Brain microvascular endothelial cell (primary cell): ENCODE results near the gene PHF5A.

Source experiments
- DNase-seq: peaks from one replicate; pipeline ENCODE4 v3.0.0-alpha.2; 2020
- H3K27ac ChIP-seq: fragments of 250-450 bp; sonication (Bioruptor Pico); 2 replicates; pipeline ENCODE4 v1.5.1; 2020; ENCODE audit warnings: mild to moderate bottlenecking, moderate library complexity
- H3K27me3 ChIP-seq: fragments of 250-450 bp; sonication (Bioruptor Pico); replicated peaks from 2 replicates; pipeline ENCODE4 v1.5.1; 2020; ENCODE audit warnings: mild to moderate bottlenecking
- H3K36me3 ChIP-seq: fragments of 250-450 bp; sonication (Bioruptor Pico); replicated peaks from 2 replicates; pipeline ENCODE4 v1.5.1; 2020; ENCODE audit warnings: mild to moderate bottlenecking
- H3K4me3 ChIP-seq: 2 replicates; pipeline ENCODE4 v1.5.1; 2011; ENCODE audit warnings: low read depth, mild to moderate bottlenecking, control low read depth, low read length, moderate library complexity
- CTCF ChIP-seq: IDR thresholded peaks from 2 replicates; pipeline ENCODE4 v1.5.1; 2011; ENCODE audit warnings: low read depth, mild to moderate bottlenecking, moderate library complexity, low read length, control low read depth, inconsistent platforms; ENCODE audit errors: missing control alignments
- in situ Hi-C: cut with HindIII; loops from 2 replicates; pipeline ENCODE4 v1.10.0; 2017; ENCODE audit warnings: low sequenced_read_pairs, low pct_ligation_motif_present

Gene PHF5A

GRCh38 chr22:41429951-41430332 is 38.5 kb downstream of the PHF5A start:
- Histone ChIP-seq H3K27ac (no peak overlapping the region), H3K27me3 (no peaks in the 10 kb centered on the region), H3K4me3 (no peak overlapping the region), H3K36me3 (peaks cover 17% of the 10 kb centered on the region)
- no peak for TF ChIP-seq CTCF
- in situ Hi-C loops = no loop called here
- no peak for DNase-seq

GRCh38 chr22:41429232-41429950 is 39.1 kb downstream of the PHF5A start:
- Histone ChIP-seq H3K27me3 (no peaks in the 10 kb centered on the region), H3K4me3 (no peak overlapping the region), H3K27ac (no peak overlapping the region), H3K36me3 (peaks cover 11% of the 10 kb centered on the region)
- TF ChIP-seq CTCF = no peak
- no peak for DNase-seq
- in situ Hi-C loops = no loop called here

- TF ChIP-seq CTCF = no peak
- in situ Hi-C loops = no loop called here
These were observed 42.7 kb downstream of the PHF5A start for GRCh38 chr22:41425660-41426365.

DNA sequence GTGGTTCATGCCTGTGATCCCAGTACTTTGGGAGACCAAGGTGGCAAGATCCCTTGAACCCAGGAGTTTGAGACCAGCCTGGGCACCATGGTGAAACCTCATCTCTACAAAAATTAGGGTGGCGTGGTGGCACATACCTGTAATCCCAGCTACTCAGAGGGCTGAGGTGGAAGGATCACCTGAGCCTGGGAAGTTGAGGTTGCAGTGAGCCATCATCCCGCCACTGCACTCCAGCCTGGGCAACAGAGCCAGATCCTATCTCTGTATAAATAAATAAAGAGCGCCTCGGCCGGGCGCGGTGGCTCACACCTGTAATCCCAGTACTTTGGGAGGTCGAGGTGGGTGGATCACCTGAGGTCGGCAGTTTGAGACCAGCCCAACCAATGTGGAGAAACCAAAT is 49.8 kb downstream of the PHF5A start:
- no peak for DNase-seq
- TF ChIP-seq CTCF = no peak
- in situ Hi-C loops = no loop called here
- Histone ChIP-seq H3K36me3 (no peaks in the 10 kb centered on the region), H3K27me3 (no peaks in the 10 kb centered on the region), H3K4me3 (no peak overlapping the region), H3K27ac (no peak overlapping the region)

More at GRCh38 chr22:41425660-41426365, 42.7 kb downstream of the PHF5A start:
- Histone ChIP-seq H3K36me3 (no peaks in the 10 kb centered on the region), H3K27me3 (no peaks in the 10 kb centered on the region), H3K27ac (no peak overlapping the region), H3K4me3 (no peak overlapping the region)
- no peak for DNase-seq

GRCh38 chr22:41417622-41418390 is 50.7 kb downstream of the PHF5A start:
- TF ChIP-seq CTCF = no peak
- no peak for DNase-seq
- Histone ChIP-seq H3K36me3 (no peaks in the 10 kb centered on the region), H3K4me3 (no peak overlapping the region), H3K27me3 (no peaks in the 10 kb centered on the region), H3K27ac (no peak overlapping the region)
- in situ Hi-C loops = no loop called here
